Ovary (tissue), 3 donors: ENCODE data around the gene LRP1.

Source experiments
- CTCF ChIP-seq, 3 donors: fragments of 450-650 bp in 2 of 3; fragments of 200-600 bp in 1 of 3; IDR thresholded peaks; one replicate each; pipeline versions ENCODE4 v1.5.1 to v1.8.0; 2016 to 2022; ENCODE audit warnings: antibody characterized with exemption in 3 of 3, mild to moderate bottlenecking in 1 of 3
- POLR2A ChIP-seq: fragments of 450-650 bp; IDR thresholded peaks from one replicate; pipeline ENCODE4 v1.6.1; 2017; ENCODE audit warnings: antibody characterized with exemption, mild to moderate bottlenecking, moderate library complexity
- donor health status: DM: no; HTN: no; CAD: no.

GRCh38 chr12:57173683-57174082, 45.4 kb downstream of the LRP1 start:
- TF ChIP-seq CTCF (IDR thresholded peaks at IDR 0.05) (no peak), POLR2A (no peak)
